Keratinocyte (primary cell): ENCODE measurements around the gene FREM1. TPM values are rescaled to one million over a fixed set of nuclear protein-coding genes. Genes with fewer than 3 reads are reported as not detected.

Experiments
- DNase-seq: peaks from one replicate; pipeline ENCODE4 v3.0.0-alpha.2; 2011; ENCODE audit warnings: low read depth, missing footprints, low spot score
- FAIRE-seq: peaks from 2 replicates; lab custom pipeline; 2011; peaks lifted over from hg19 to GRCh38; lab: Jason Lieb, UNC
- H2AFZ ChIP-seq: 2 replicates; pipeline ENCODE4 v1.6.0; 2012; ENCODE audit warnings: low read length, control low read depth, inconsistent platforms; ENCODE audit not compliant: control insufficient read depth
- H3K27ac ChIP-seq: 2 replicates; pipeline ENCODE4 v1.5.1; 2011; ENCODE audit warnings: low read length; ENCODE audit not compliant: control insufficient read depth, insufficient read depth
- H3K27me3 ChIP-seq: 3 replicates; pipeline ENCODE4 v1.6.0; 2011; ENCODE audit warnings: low read length; ENCODE audit not compliant: control insufficient read depth, insufficient read depth; ENCODE audit errors: extremely low read depth
- H3K36me3 ChIP-seq, 2 experiments: 2 replicates in 1 of 2; 3 replicates in 1 of 2; pipeline ENCODE4 v1.5.1; 2011; ENCODE audit warnings: low read length in 2 of 2, mild to moderate bottlenecking in 1 of 2; ENCODE audit not compliant: control insufficient read depth in 2 of 2, insufficient read depth in 2 of 2; ENCODE audit errors: extremely low read depth in 1 of 2
- H3K4me1 ChIP-seq: 3 replicates; pipeline ENCODE4 v1.5.1; 2011; ENCODE audit warnings: low read length; ENCODE audit not compliant: control insufficient read depth, insufficient read depth; ENCODE audit errors: extremely low read depth
- H3K4me2 ChIP-seq: 3 replicates; pipeline ENCODE4 v1.6.0; 2011; ENCODE audit warnings: low read depth, low read length; ENCODE audit not compliant: control insufficient read depth, insufficient read depth; ENCODE audit errors: extremely low read depth
- H3K4me3 ChIP-seq, 3 experiments: fragments of 200-600 bp in 1 of 3; sonication (generic) in 1 of 3; 2 replicates in 2 of 3; 3 replicates in 1 of 3; pipeline ENCODE4 v1.5.1; 2011 to 2016; ENCODE audit warnings: low read length in 3 of 3, mild to moderate bottlenecking in 3 of 3, control low read depth in 2 of 3, inconsistent platforms in 1 of 3, low read depth in 1 of 3, mixed read lengths in 1 of 3, mixed run types in 1 of 3, moderate library complexity in 1 of 3; ENCODE audit not compliant: control insufficient read depth in 2 of 3, insufficient read depth in 2 of 3; ENCODE audit errors: extremely low read depth in 1 of 3
- H3K79me2 ChIP-seq: 2 replicates; pipeline ENCODE4 v1.6.0; 2012; ENCODE audit warnings: low read length; ENCODE audit not compliant: control insufficient read depth, insufficient read depth
- H3K9ac ChIP-seq: 3 replicates; pipeline ENCODE4 v1.6.0; 2011; ENCODE audit warnings: low read length; ENCODE audit not compliant: control insufficient read depth, insufficient read depth; ENCODE audit errors: extremely low read depth
- H3K9me1 ChIP-seq: 3 replicates; pipeline ENCODE4 v1.6.0; 2011; ENCODE audit warnings: low read length; ENCODE audit not compliant: control insufficient read depth, insufficient read depth; ENCODE audit errors: extremely low read depth
- H3K9me3 ChIP-seq: 2 replicates; pipeline ENCODE4 v1.5.1; 2012; ENCODE audit warnings: low read depth, low read length; ENCODE audit not compliant: control insufficient read depth
- H4K20me1 ChIP-seq: 3 replicates; pipeline ENCODE4 v1.6.0; 2011; ENCODE audit warnings: low read length; ENCODE audit not compliant: control insufficient read depth, insufficient read depth; ENCODE audit errors: extremely low read depth
- EZH2 ChIP-seq: IDR thresholded peaks from one replicate; pipeline ENCODE4 v1.6.1; 2012; ENCODE audit warnings: inconsistent platforms, mild to moderate bottlenecking, low read length, moderate library complexity
- dilution Hi-C: fragments of 300-500 bp; cut with MboI; formaldehyde crosslinking; loops from one replicate; pipeline ENCODE4 v1.7.0; 2020; ENCODE audit warnings: low sequenced_read_pairs; ENCODE audit not compliant: extremely low pct_ligation_motif_present
- polyA plus RNA-seq, 5 experiments: library from polyadenylated mRNA; depleted of rRNA in 3 of 5; stranded (reverse) in 3 of 5; stranded (forward) in 1 of 5; unstranded in 1 of 5; fragments of >200 nt; gene quantifications; 1 replicate in 1 of 5; 2 replicates in 3 of 5; 3 replicates in 1 of 5; pipeline versions ENCODE4 v1.2.1 to v1.2.3, GENCODE V29; 2011 to 2012; ENCODE audit warnings: missing spikeins in 2 of 5, low read depth in 1 of 5, low replicate concordance in 1 of 5
- TF ChIP-seq, protein P1 (sequence below), 3 experiments: IDR thresholded peaks in 1 of 3; conservative IDR thresholded peaks in 1 of 3; optimal IDR thresholded peaks in 1 of 3; 2 replicates in 2 of 3; 3 replicates in 1 of 3; pipeline versions ENCODE3 to v1.5.1; 2011; ENCODE audit warnings: low read length in 3 of 3, mild to moderate bottlenecking in 3 of 3, moderate library complexity in 2 of 3, control low read depth in 1 of 3, inconsistent platforms in 1 of 3; ENCODE audit not compliant: insufficient read depth in 2 of 3; ENCODE audit errors: extremely low read depth in 1 of 3

Gene FREM1
- polyA plus RNA-seq, 1 donor (not counting 4 experiments of a cell fraction or from before 2014, with no cell fraction given), result under 0.01 TPM

DNA sequence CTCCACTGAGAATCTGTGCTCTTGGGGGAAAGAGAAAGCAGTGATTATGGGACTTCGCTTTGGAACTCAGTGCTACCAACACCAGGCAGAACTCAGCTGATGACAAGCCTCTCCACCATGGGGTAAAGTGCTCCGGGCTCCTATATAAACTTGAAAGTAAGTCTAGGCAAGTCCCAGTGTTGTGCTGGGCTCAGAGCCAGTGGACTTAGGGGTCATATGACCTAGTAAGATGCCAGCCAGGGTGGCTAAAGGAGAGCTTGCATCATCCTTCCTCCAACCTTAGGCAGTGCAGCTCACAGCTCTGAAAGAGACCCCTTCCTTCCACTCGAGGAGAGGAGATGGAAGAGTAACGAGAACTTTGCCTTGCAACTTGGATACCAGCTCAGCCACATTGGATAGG is 35.1 kb upstream of the FREM1 start:
- DNase-seq, result no peak
- H3K36me3 ChIP-seq, result no peaks in the 10 kb centered on the region
- FAIRE-seq, result no peak
- no peaks in the 10 kb centered on the region for H3K79me2 ChIP-seq
- no peak overlapping the region for H3K9ac ChIP-seq
- no peak overlapping the region for H3K4me2 ChIP-seq
- H3K4me3 ChIP-seq, result no peak overlapping the region
- H3K27me3 ChIP-seq, result no peaks in the 10 kb centered on the region
- no peaks in the 10 kb centered on the region for H3K9me3 ChIP-seq
- H3K4me1 ChIP-seq, result no peaks in the 10 kb centered on the region
- TF ChIP-seq EZH2, result no peak
- TF ChIP-seq, protein P1, sequence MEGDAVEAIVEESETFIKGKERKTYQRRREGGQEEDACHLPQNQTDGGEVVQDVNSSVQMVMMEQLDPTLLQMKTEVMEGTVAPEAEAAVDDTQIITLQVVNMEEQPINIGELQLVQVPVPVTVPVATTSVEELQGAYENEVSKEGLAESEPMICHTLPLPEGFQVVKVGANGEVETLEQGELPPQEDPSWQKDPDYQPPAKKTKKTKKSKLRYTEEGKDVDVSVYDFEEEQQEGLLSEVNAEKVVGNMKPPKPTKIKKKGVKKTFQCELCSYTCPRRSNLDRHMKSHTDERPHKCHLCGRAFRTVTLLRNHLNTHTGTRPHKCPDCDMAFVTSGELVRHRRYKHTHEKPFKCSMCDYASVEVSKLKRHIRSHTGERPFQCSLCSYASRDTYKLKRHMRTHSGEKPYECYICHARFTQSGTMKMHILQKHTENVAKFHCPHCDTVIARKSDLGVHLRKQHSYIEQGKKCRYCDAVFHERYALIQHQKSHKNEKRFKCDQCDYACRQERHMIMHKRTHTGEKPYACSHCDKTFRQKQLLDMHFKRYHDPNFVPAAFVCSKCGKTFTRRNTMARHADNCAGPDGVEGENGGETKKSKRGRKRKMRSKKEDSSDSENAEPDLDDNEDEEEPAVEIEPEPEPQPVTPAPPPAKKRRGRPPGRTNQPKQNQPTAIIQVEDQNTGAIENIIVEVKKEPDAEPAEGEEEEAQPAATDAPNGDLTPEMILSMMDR (optimal IDR thresholded peaks at IDR 0.05 in 1 of 3, IDR thresholded peaks at IDR 0.05 in 1 of 3, conservative IDR thresholded peaks at IDR 0.05 in 1 of 3; ENCODE audit: extremely low read depth in 1 of 3, insufficient read depth in 2 of 3, low read length in 3 of 3), result no peak
- dilution Hi-C loops, result no loop called here
- H2AFZ ChIP-seq, result no peak overlapping the region
- H3K27ac ChIP-seq, result no peak overlapping the region
- H4K20me1 ChIP-seq, result no peaks in the 10 kb centered on the region
- H3K9me1 ChIP-seq, result no peaks in the 10 kb centered on the region

DNA sequence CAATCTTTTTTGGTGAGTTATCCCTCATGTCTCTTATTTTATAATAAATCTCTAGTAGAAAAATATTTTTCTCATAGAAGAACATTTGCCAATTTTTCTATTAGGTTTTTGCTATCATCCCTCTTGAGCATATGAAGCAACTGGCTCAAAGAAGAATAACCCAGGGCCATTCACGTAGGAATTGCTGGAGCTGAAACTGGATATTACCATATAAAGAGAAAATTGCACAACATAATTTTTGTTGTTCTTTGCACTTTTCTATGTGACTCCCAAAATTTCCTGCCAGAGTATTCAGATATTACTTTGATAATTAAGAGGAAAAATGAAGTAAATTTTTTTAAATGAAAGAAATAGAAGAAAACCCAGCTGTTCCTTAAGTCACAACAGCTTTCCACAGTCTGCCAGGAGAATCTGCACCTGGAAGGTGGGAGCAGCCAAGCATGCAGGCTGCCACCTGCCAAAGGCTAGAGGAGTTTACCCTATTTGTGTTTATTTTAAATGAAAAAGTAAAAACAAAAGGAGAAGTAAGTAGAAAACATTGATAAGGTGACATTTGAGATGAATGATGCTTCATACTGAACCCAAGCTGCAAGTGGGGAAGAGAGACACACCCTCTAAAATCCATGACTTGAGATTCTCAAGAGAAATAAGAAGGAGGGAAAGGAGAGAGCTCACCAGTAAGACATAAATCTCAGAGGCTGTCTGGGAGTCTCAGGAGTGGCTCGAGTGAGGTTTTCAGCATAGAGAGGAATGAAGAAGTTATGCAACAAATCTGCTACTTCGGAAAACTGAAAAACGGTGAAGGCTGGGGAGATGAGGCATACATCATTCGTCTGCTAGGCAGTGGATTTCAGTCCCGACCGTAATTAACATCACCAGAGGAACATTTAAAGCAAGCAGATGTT is 31.5 kb upstream of the FREM1 start:
- Histone ChIP-seq H3K27ac (no peak overlapping the region), H3K9me1 (no peaks in the 10 kb centered on the region), H3K9ac (no peak overlapping the region), H3K9me3 (no peaks in the 10 kb centered on the region), H3K4me1 (no peaks in the 10 kb centered on the region), H4K20me1 (no peaks in the 10 kb centered on the region), H3K36me3 (no peaks in the 10 kb centered on the region), H3K79me2 (no peaks in the 10 kb centered on the region), H2AFZ (no peak overlapping the region), H3K4me2 (no peak overlapping the region), H3K4me3 (no peak overlapping the region), H3K27me3 (no peaks in the 10 kb centered on the region)
- DNase-seq (no peak), FAIRE-seq (no peak)
- no peak for TF ChIP-seq EZH2
- TF ChIP-seq, protein P1 (optimal IDR thresholded peaks at IDR 0.05 in 1 of 3, IDR thresholded peaks at IDR 0.05 in 1 of 3, conservative IDR thresholded peaks at IDR 0.05 in 1 of 3; ENCODE audit: extremely low read depth in 1 of 3, insufficient read depth in 2 of 3, low read length in 3 of 3), result no peak
- dilution Hi-C loops, result no loop called here
